Natural killer cell (primary cell): ENCODE data around the gene TNNT1. TPM values are rescaled to one million over a fixed set of nuclear protein-coding genes. Genes with fewer than 3 reads are reported as not detected.

ENCODE experiments used
- ATAC-seq, 3 donors: fragments of 150-1000 bp in 2 of 3; fragments of 200-7000 bp in 1 of 3; cut with Tn5 transposase; 1 replicate in 1 of 3; 2 replicates in 2 of 3; pipeline ENCODE4 v1.10.0; 2021; ENCODE audit warnings: mild to moderate bottlenecking in 2 of 3, moderate library complexity in 2 of 3
- DNase-seq, 2 donors: peaks; one replicate each; pipeline versions ENCODE4 v3.0.0 to v3.0.0-alpha.2; 2013 to 2021; ENCODE audit warnings: mixed read lengths in 1 of 2
- H3K27ac ChIP-seq: one replicate; pipeline ENCODE4 v1.5.1; 2013; ENCODE audit warnings: mild to moderate bottlenecking, low read length
- H3K27me3 ChIP-seq: one replicate; pipeline ENCODE4 v1.6.1; 2013; ENCODE audit warnings: low read length; ENCODE audit not compliant: control insufficient read depth, insufficient read depth
- H3K36me3 ChIP-seq: one replicate; pipeline ENCODE4 v1.6.1; 2013; ENCODE audit warnings: low read length; ENCODE audit not compliant: control insufficient read depth, insufficient read depth
- H3K4me1 ChIP-seq: one replicate; pipeline ENCODE4 v1.6.1; 2013; ENCODE audit warnings: low read length; ENCODE audit not compliant: control insufficient read depth, insufficient read depth
- H3K4me3 ChIP-seq: one replicate; pipeline ENCODE4 v1.5.1; 2013; ENCODE audit warnings: low read length
- H3K9me3 ChIP-seq: one replicate; pipeline ENCODE4 v1.6.1; 2013; ENCODE audit warnings: low read length; ENCODE audit not compliant: control insufficient read depth, insufficient read depth
- H3K27ac Mint-ChIP-seq, 2 donors: one replicate each; pipeline ENCODE4 v1.8.0; 2022; ENCODE audit warnings: mild to moderate bottlenecking in 2 of 2, mixed read lengths in 2 of 2, moderate library complexity in 1 of 2
- H3K27me3 Mint-ChIP-seq, 2 donors: one replicate each; pipeline ENCODE4 v1.8.0; 2022; ENCODE audit warnings: low read depth in 2 of 2, mixed read lengths in 2 of 2
- H3K36me3 Mint-ChIP-seq: one replicate; pipeline ENCODE4 v1.8.0; 2022; ENCODE audit warnings: mixed read lengths
- H3K4me1 Mint-ChIP-seq, 2 donors: one replicate each; pipeline ENCODE4 v1.8.0; 2022; ENCODE audit warnings: mixed read lengths in 2 of 2
- H3K4me3 Mint-ChIP-seq: one replicate; pipeline ENCODE4 v1.8.0; 2022; ENCODE audit warnings: mild to moderate bottlenecking, moderate library complexity, mixed read lengths
- H3K9me3 Mint-ChIP-seq, 2 donors: one replicate each; pipeline ENCODE4 v1.8.0; 2022; ENCODE audit warnings: mixed read lengths in 2 of 2
- WGBS: methylation state at CpG from one replicate; pipeline ENCODE4 v1.1.7; 2013; ENCODE audit warnings: missing lambda C conversion rate; ENCODE audit not compliant: insufficient coverage; 5-methylcytosine and 5-hydroxymethylcytosine counted together
- intact Hi-C: fragments of 100-400 bp; cut with micrococcal nuclease; formaldehyde crosslinking; loops from one replicate; pipeline ENCODE4 v1.14.2; 2022
- total RNA-seq, 4 donors: library from RNA; stranded (reverse); fragments of 120-200 nt in 1 of 4; gene quantifications; one replicate each; pipeline versions ENCODE4 v1.2.3 to v1.2.4, GENCODE V29; 2013 to 2022
- TF ChIP-seq, protein P1 (sequence below): fragments of 200-600 bp; IDR thresholded peaks from one replicate; pipeline ENCODE4 v1.8.0; 2022; ENCODE audit warnings: antibody characterized with exemption

The TNNT1 gene
- total RNA-seq, 3 donors from 2014 or later (not counting 1 experiment from before 2014, with no cell fraction given): 0.94 TPM; not detected in 2

DNA sequence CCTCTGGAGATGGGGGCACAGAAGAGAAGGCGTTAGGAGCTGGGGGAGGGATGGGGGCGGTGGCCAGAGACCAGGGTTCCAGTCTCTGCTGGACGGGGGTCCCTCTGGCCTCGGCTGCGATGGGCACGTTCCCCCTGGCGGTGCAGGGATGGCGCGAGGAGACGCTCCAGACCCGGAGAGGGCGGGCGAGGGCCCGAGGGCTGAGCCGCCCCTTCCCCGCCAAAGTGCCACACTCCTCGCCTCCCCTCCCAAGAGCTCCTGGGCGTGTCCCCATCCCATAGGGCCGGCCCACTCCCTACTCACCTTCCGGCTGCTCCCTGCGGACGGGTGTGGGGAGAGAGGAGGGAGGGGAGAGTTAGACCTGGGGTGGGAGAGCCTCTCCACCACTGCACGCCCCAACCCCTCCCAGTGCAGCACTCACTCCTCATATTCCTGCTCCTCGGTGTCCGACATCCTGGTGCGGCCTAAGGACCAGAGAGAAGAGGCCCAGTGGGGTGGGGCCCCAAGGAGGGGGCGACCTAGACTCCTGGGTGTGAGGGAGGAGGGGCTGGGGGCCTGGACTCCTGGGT, 2.2 kb downstream of the TNNT1 start:
- Histone ChIP-seq H3K4me3 (no peak overlapping the region), H3K36me3 (no peaks in the 10 kb centered on the region), H3K27me3 (peaks cover 30% of the 10 kb centered on the region), H3K4me1 (peaks cover 17% of the 10 kb centered on the region), H3K27ac (no peak overlapping the region), H3K9me3 (peaks cover 5% of the 10 kb centered on the region)
- intact Hi-C loops: no loop called here
- ATAC-seq (no peak), DNase-seq (no peak)
- H3K36me3 Mint-ChIP-seq: no peaks in the 10 kb centered on the region
- H3K27ac Mint-ChIP-seq: no peak overlapping the region
- no peaks in the 10 kb centered on the region for H3K9me3 Mint-ChIP-seq
- H3K4me1 Mint-ChIP-seq: peaks cover 4 to 8% of the 10 kb centered on the region in 2 donors
- TF ChIP-seq, protein P1, sequence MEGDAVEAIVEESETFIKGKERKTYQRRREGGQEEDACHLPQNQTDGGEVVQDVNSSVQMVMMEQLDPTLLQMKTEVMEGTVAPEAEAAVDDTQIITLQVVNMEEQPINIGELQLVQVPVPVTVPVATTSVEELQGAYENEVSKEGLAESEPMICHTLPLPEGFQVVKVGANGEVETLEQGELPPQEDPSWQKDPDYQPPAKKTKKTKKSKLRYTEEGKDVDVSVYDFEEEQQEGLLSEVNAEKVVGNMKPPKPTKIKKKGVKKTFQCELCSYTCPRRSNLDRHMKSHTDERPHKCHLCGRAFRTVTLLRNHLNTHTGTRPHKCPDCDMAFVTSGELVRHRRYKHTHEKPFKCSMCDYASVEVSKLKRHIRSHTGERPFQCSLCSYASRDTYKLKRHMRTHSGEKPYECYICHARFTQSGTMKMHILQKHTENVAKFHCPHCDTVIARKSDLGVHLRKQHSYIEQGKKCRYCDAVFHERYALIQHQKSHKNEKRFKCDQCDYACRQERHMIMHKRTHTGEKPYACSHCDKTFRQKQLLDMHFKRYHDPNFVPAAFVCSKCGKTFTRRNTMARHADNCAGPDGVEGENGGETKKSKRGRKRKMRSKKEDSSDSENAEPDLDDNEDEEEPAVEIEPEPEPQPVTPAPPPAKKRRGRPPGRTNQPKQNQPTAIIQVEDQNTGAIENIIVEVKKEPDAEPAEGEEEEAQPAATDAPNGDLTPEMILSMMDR: no peak
- WGBS: 6% methylated on average over 21 of the region's 27 CpGs
- H3K4me3 Mint-ChIP-seq: no peak overlapping the region
- H3K27me3 Mint-ChIP-seq: peaks cover 28 to 37% of the 10 kb centered on the region in 2 donors

DNA sequence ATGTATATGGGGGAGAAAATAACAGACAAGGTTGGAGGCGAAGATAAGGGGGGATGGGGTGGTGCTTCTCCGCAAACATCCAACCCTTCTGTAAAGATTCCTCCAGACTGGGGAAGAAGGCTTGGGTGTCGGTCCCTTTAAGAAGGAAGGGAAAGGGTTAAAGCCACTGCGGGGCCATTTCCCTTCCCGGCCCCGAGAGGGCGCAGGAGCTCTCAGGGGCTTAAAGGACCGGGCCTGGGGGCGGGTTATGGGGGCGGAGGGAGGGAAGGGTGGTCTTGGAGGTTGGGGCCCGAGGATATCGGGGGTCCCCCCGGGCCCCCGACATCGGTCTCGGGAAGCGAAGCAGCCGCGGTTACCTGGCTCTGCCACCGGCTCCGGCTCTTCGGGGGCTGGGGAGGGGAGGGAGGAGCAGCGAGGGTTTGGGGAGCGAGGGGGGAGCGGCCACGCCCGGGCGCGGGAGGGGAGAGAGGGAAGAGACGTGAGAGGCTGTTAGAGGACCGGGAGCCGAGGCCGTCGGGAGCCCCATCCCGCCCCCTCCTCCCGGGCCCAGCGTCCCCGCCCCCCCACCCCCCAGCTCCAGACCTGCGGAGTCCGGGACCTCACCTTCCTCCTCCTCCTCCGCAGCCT, 2.8 kb downstream of the TNNT1 start:
- TF ChIP-seq, protein P1: peak; percentile 38
- no peak overlapping the region for H3K27ac ChIP-seq
- H3K9me3 Mint-ChIP-seq: no peaks in the 10 kb centered on the region
- DNase-seq: peak in 1 of 2 donors; percentile 53
- WGBS: under 1% methylated on average over 27 of the region's 41 CpGs
- peaks cover 3% of the 10 kb centered on the region for H3K9me3 ChIP-seq
- no peak overlapping the region for H3K27ac Mint-ChIP-seq
- no peak overlapping the region for H3K4me3 ChIP-seq
- intact Hi-C loops: no loop called here
- H3K4me1 Mint-ChIP-seq: peaks cover 0 to 7% of the 10 kb centered on the region in 2 donors
- H3K36me3 ChIP-seq: no peaks in the 10 kb centered on the region
- peaks cover 36% of the 10 kb centered on the region for H3K27me3 ChIP-seq
- no peak overlapping the region for H3K4me3 Mint-ChIP-seq
- ATAC-seq: peak in 2 of 3 donors; percentile 46 to 57
- peaks cover 31 to 38% of the 10 kb centered on the region in 2 donors for H3K27me3 Mint-ChIP-seq
- H3K36me3 Mint-ChIP-seq: no peaks in the 10 kb centered on the region
- H3K4me1 ChIP-seq: peaks cover 20% of the 10 kb centered on the region

DNA sequence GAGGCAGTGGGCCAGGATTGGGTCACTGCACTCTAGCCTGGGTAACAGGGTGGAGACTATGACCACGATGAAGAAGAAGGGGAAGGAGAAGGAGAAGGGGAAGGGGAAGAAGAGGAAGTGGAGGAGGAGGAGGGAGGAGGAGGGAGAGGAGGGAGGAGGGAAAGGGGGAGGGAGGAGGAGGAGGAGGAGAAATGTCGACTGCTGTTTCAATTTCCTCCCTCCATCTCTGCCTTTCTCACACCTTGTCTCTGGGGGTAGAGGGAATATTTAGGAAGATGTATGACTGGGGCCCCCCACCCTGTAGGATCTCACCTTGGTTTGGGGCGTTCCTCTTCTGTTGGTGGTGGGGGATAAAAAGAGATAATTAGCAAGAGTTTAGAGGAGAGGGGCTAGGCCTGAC, 3.8 kb downstream of the TNNT1 start:
- no peak overlapping the region for H3K4me3 ChIP-seq
- WGBS: 9% methylated on average over 2 of the region's 3 CpGs
- peaks cover 3% of the 10 kb centered on the region for H3K9me3 ChIP-seq
- no peaks in the 10 kb centered on the region for H3K9me3 Mint-ChIP-seq
- H3K27ac ChIP-seq: no peak overlapping the region
- H3K4me3 Mint-ChIP-seq: no peak overlapping the region
- H3K4me1 ChIP-seq: peaks cover 22% of the 10 kb centered on the region
- DNase-seq (no peak), ATAC-seq (no peak)
- no peaks in the 10 kb centered on the region for H3K36me3 ChIP-seq
- H3K27me3 ChIP-seq: peaks cover 41% of the 10 kb centered on the region
- H3K27me3 Mint-ChIP-seq: peaks cover 36 to 38% of the 10 kb centered on the region in 2 donors
- no peaks in the 10 kb centered on the region for H3K36me3 Mint-ChIP-seq
- TF ChIP-seq, protein P1: no peak
- H3K27ac Mint-ChIP-seq: no peak overlapping the region
- peaks cover 0 to 9% of the 10 kb centered on the region in 2 donors for H3K4me1 Mint-ChIP-seq
- intact Hi-C loops: no loop called here
